H1 (cell line): ENCODE results near the gene PIANP. TPM values are rescaled to one million over a fixed set of nuclear protein-coding genes. Genes with fewer than 3 reads are reported as not detected.

Experiments
- CTCF ChIA-PET: fragments of 300-600 bp; sonication (Branson Sonifier 250); formaldehyde crosslinking; loops from one replicate; lab custom pipeline; 2021; ENCODE audit not compliant: partially characterized antibody; lab: Charles Lee
- POLR2A ChIA-PET: fragments of 300-600 bp; sonication (Branson Sonifier 250); formaldehyde crosslinking; loops from one replicate; lab custom pipeline; 2021; ENCODE audit warnings: inconsistent platforms; ENCODE audit not compliant: partially characterized antibody; lab: Charles Lee
- DNase-seq, 2 experiments: peaks; one replicate each; pipeline versions ENCODE4 v3.0.0 to v3.0.0-alpha.2; 2010 to 2022; ENCODE audit warnings: low spot score in 2 of 2, low read depth in 1 of 2, mixed read lengths in 1 of 2
- FAIRE-seq: peaks from 2 replicates; lab custom pipeline; 2011; peaks lifted over from hg19 to GRCh38; lab: Jason Lieb, UNC
- H2AFZ ChIP-seq: 2 replicates; pipeline ENCODE4 v1.8.1; 2012; ENCODE audit warnings: low read length, inconsistent platforms
- H2AK5ac ChIP-seq: 2 replicates; pipeline ENCODE4 v1.6.1; 2013; ENCODE audit warnings: low read depth, low read length
- H2BK120ac ChIP-seq: replicated peaks from 2 replicates; pipeline ENCODE3; 2013; ENCODE audit warnings: low read depth, low read length, inconsistent platforms
- H2BK12ac ChIP-seq: 2 replicates; pipeline ENCODE4 v1.6.1; 2013; ENCODE audit warnings: low read depth, low read length
- H2BK15ac ChIP-seq: 2 replicates; pipeline ENCODE4 v1.6.1; 2013; ENCODE audit warnings: low read length
- H2BK20ac ChIP-seq: 2 replicates; pipeline ENCODE4 v1.6.1; 2013; ENCODE audit warnings: low read length
- H2BK5ac ChIP-seq: 2 replicates; pipeline ENCODE4 v1.6.1; 2013; ENCODE audit warnings: low read depth, low read length
- H3K14ac ChIP-seq: 2 replicates; pipeline ENCODE4 v1.6.1; 2013; ENCODE audit warnings: inconsistent platforms; ENCODE audit not compliant: insufficient read length
- H3K18ac ChIP-seq: 2 replicates; pipeline ENCODE4 v1.6.1; 2013; ENCODE audit warnings: low read length; ENCODE audit errors: extremely low read depth
- H3K23ac ChIP-seq: 2 replicates; pipeline ENCODE4 v1.6.1; 2013; ENCODE audit warnings: inconsistent platforms; ENCODE audit not compliant: insufficient read length
- H3K23me2 ChIP-seq: 2 replicates; pipeline ENCODE4 v1.6.1; 2013; ENCODE audit warnings: low read depth, low read length
- H3K27ac ChIP-seq: 2 replicates; pipeline ENCODE4 v1.6.1; 2011; ENCODE audit warnings: low read depth, low read length, inconsistent platforms
- H3K27me3 ChIP-seq, 4 experiments: replicated peaks in 1 of 4; 1 replicate in 1 of 4; 2 replicates in 3 of 4; pipeline versions ENCODE4 v1.6.1 to v1.8.1; 2011 to 2013; ENCODE audit warnings: low read length in 3 of 4, mild to moderate bottlenecking in 3 of 4, inconsistent platforms in 2 of 4, mixed read lengths in 2 of 4, moderate library complexity in 1 of 4; ENCODE audit not compliant: control insufficient read depth in 3 of 4, insufficient read depth in 3 of 4; ENCODE audit errors: extremely low read depth in 1 of 4
- H3K36me3 ChIP-seq, 4 experiments: 2 replicates each; pipeline versions ENCODE4 v1.6.1 to v1.8.1; 2011 to 2013; ENCODE audit warnings: mild to moderate bottlenecking in 4 of 4, low read length in 3 of 4, moderate library complexity in 2 of 4, control low read depth in 1 of 4, inconsistent platforms in 1 of 4; ENCODE audit not compliant: insufficient read depth in 4 of 4, control insufficient read depth in 2 of 4
- H3K4ac ChIP-seq: replicated peaks from 2 replicates; pipeline ENCODE3; 2013; ENCODE audit warnings: low read length, low read depth, mixed read lengths, inconsistent platforms; ENCODE audit not compliant: insufficient read length
- H3K4me1 ChIP-seq, 4 experiments: replicated peaks in 1 of 4; 1 replicate in 1 of 4; 2 replicates in 3 of 4; pipeline versions ENCODE4 v1.6.1 to v1.8.1; 2011 to 2013; ENCODE audit warnings: low read length in 3 of 4, inconsistent platforms in 2 of 4, mixed read lengths in 1 of 4; ENCODE audit not compliant: insufficient read depth in 4 of 4, control insufficient read depth in 3 of 4
- H3K4me2 ChIP-seq, 2 experiments: 2 replicates each; pipeline versions ENCODE4 v1.6.1 to v1.8.1; 2011 to 2013; ENCODE audit warnings: low read depth in 2 of 2, low read length in 2 of 2, control low read depth in 1 of 2, inconsistent platforms in 1 of 2, mild to moderate bottlenecking in 1 of 2; ENCODE audit not compliant: insufficient read depth in 1 of 2
- H3K4me3 ChIP-seq, 4 experiments: fragments of 200-600, 300-600 bp in 1 of 4; sonication (generic), shearing (Covaris generic), sonication (Bioruptor Twin) in 1 of 4; 2 replicates each; pipeline versions ENCODE4 v1.5.1 to v1.8.1; 2011 to 2016; ENCODE audit warnings: low read length in 4 of 4, low read depth in 3 of 4, control low read depth in 2 of 4, inconsistent platforms in 2 of 4, mild to moderate bottlenecking in 2 of 4, mixed read lengths in 1 of 4, moderate library complexity in 1 of 4; ENCODE audit not compliant: insufficient read depth in 2 of 4; ENCODE audit errors: extremely low read depth in 1 of 4
- H3K56ac ChIP-seq: replicated peaks from 2 replicates; pipeline ENCODE3; 2013; ENCODE audit warnings: low read depth, mild to moderate bottlenecking, mixed read lengths, low read length, inconsistent platforms; ENCODE audit not compliant: insufficient read length
- H3K79me1 ChIP-seq: 2 replicates; pipeline ENCODE4 v1.6.1; 2013; ENCODE audit warnings: low read depth, low read length, control low read depth
- H3K79me2 ChIP-seq, 2 experiments: 2 replicates each; pipeline versions ENCODE4 v1.6.1 to v1.8.1; 2012 to 2013; ENCODE audit warnings: low read length in 2 of 2, mild to moderate bottlenecking in 2 of 2, inconsistent platforms in 1 of 2; ENCODE audit not compliant: insufficient read depth in 2 of 2, control insufficient read depth in 1 of 2
- H3K9ac ChIP-seq, 4 experiments: replicated peaks in 1 of 4; 1 replicate in 1 of 4; 2 replicates in 3 of 4; pipeline versions ENCODE4 v1.6.1 to v1.8.1; 2011 to 2013; ENCODE audit warnings: low read depth in 3 of 4, low read length in 3 of 4, control low read depth in 2 of 4, mild to moderate bottlenecking in 2 of 4, moderate library complexity in 2 of 4, inconsistent platforms in 1 of 4; ENCODE audit errors: extremely low read depth in 1 of 4
- H3K9me3 ChIP-seq, 2 experiments: 2 replicates each; pipeline versions ENCODE4 v1.6.1 to v1.8.1; 2012 to 2013; ENCODE audit warnings: mild to moderate bottlenecking in 2 of 2, moderate library complexity in 2 of 2, control low read depth in 1 of 2, inconsistent platforms in 1 of 2, low read depth in 1 of 2, low read length in 1 of 2, mixed read lengths in 1 of 2; ENCODE audit not compliant: insufficient read depth in 2 of 2
- H4K20me1 ChIP-seq, 2 experiments: replicated peaks in 1 of 2; 2 replicates each; pipeline versions ENCODE3 to v1.8.1; 2011 to 2013; ENCODE audit warnings: inconsistent platforms in 2 of 2, low read length in 2 of 2, mild to moderate bottlenecking in 1 of 2; ENCODE audit not compliant: insufficient read depth in 2 of 2, control insufficient read depth in 1 of 2
- H4K5ac ChIP-seq: 2 replicates; pipeline ENCODE4 v1.6.1; 2013; ENCODE audit warnings: low read length, low read depth, mixed read lengths, inconsistent platforms; ENCODE audit not compliant: insufficient read length
- H4K8ac ChIP-seq: 2 replicates; pipeline ENCODE4 v1.8.0; 2013; ENCODE audit warnings: mild to moderate bottlenecking, moderate library complexity, low read length, inconsistent platforms; ENCODE audit not compliant: insufficient read depth; ENCODE audit errors: extremely low read depth
- H4K91ac ChIP-seq: replicated peaks from 2 replicates; pipeline ENCODE3; 2013; ENCODE audit warnings: low read length, mixed read lengths, inconsistent platforms; ENCODE audit not compliant: insufficient read length
- BACH1 ChIP-seq: IDR thresholded peaks from 2 replicates; pipeline ENCODE4 v1.6.1; 2012; ENCODE audit warnings: low read length, improper control_type of control experiment
- CBX5 ChIP-seq: fragments of 300-800, 300-1000 bp; sonication (generic); IDR thresholded peaks from 2 replicates; pipeline ENCODE4 v1.7.1; 2016; ENCODE audit warnings: antibody characterized with exemption, low read length, low read depth
- CHD1 ChIP-seq: IDR thresholded peaks from 2 replicates; pipeline ENCODE4 v1.6.1; 2012; ENCODE audit warnings: low read depth, low read length, improper control_type of control experiment
- CREB1 ChIP-seq: IDR thresholded peaks from 2 replicates; pipeline ENCODE4 v1.6.1; 2012; ENCODE audit warnings: inconsistent platforms
- CTBP2 ChIP-seq: IDR thresholded peaks from 2 replicates; pipeline ENCODE4 v1.7.0; 2011; ENCODE audit warnings: borderline replicate concordance, mild to moderate bottlenecking, moderate library complexity, mixed read lengths, low read length; ENCODE audit not compliant: insufficient read depth, insufficient read length
- E2F6 ChIP-seq: IDR thresholded peaks from 2 replicates; pipeline ENCODE4 v1.6.1; 2012; ENCODE audit warnings: inconsistent platforms
- MAX ChIP-seq: IDR thresholded peaks from 2 replicates; pipeline ENCODE4 v1.6.1; 2012; ENCODE audit warnings: inconsistent platforms
- NRF1 ChIP-seq: IDR thresholded peaks from 2 replicates; pipeline ENCODE4 v1.6.1; 2011; ENCODE audit warnings: mild to moderate bottlenecking, low read depth, low read length, improper control_type of control experiment
- POLR2A ChIP-seq, 2 experiments: IDR thresholded peaks; 1 replicate in 1 of 2; 2 replicates in 1 of 2; pipeline ENCODE4 v1.6.1; 2011; ENCODE audit warnings: low read depth in 2 of 2, low read length in 2 of 2, mild to moderate bottlenecking in 2 of 2; ENCODE audit errors: control extremely low read depth in 1 of 2
- RBBP5 ChIP-seq: IDR thresholded peaks from 2 replicates; pipeline ENCODE4 v1.7.1; 2012; ENCODE audit warnings: low read depth, mild to moderate bottlenecking, inconsistent platforms, low read length, moderate library complexity, borderline replicate concordance
- SP2 ChIP-seq: IDR thresholded peaks from 2 replicates; pipeline ENCODE4 v1.6.1; 2012; ENCODE audit warnings: mild to moderate bottlenecking, low read length, inconsistent platforms
- TAF1 ChIP-seq: IDR thresholded peaks from 2 replicates; pipeline ENCODE4 v1.6.1; 2011; ENCODE audit warnings: mild to moderate bottlenecking, low read depth, low read length
- WGBS, 2 experiments: shearing (Covaris generic) in 1 of 2; methylation state at CpG; one replicate each; pipeline versions ENCODE4 v1.1.6 to v1.1.7; 2013 to 2015; ENCODE audit warnings: low lambda C conversion rate in 2 of 2, mixed read lengths in 2 of 2, inconsistent platforms in 1 of 2, low coverage in 1 of 2, missing lambda C conversion rate in 1 of 2; ENCODE audit not compliant: insufficient replicate concordance in 2 of 2, insufficient coverage in 1 of 2, insufficient read length in 1 of 2; ENCODE audit errors: extremely low coverage in 1 of 2, missing lambda C conversion rate in 1 of 2; 5-methylcytosine and 5-hydroxymethylcytosine counted together
- polyA plus RNA-seq, 7 experiments: library from polyadenylated mRNA; depleted of rRNA in 3 of 7; stranded (reverse) in 5 of 7; unstranded in 2 of 7; fragments of >200 nt in 5 of 7; fragments of 200-250 nt in 2 of 7; gene quantifications; 1 replicate in 5 of 7; 2 replicates in 1 of 7; 4 replicates in 1 of 7; pipeline versions ENCODE4 v1.2.1 to v1.2.3, GENCODE V29; 2011 to 2013; ENCODE audit warnings: missing spikeins in 2 of 7, mixed read lengths in 2 of 7
- total RNA-seq: library from RNA; stranded (reverse); fragmentation: NEBNext Ultra II Directional; extraction: Animal tissue kit (Norgen Biotek cat#: 25700); gene quantifications from 2 replicates; pipeline ENCODE4 v1.2.1, GENCODE V29; 2021

The PIANP gene
- total and polyA plus RNA-seq, 2 of the 8 experiments (the other 6 are each of a cell fraction or from before 2014, with no cell fraction given) = 6.3 to 9.8 TPM

GRCh38 chr12:6647083-6647604, 53.5 kb downstream of the PIANP start, which contains the start of gene ACRBP:
TSS of gene ACRBP (minus strand) at chr12:6647432. CDS start at chr12:6647366, 66 bp downstream.
- no peak within 1 kb of the TSS for H3K14ac ChIP-seq
- peak within 1 kb of the TSS in 3 of 4 experiments; percentile 34 to 49 (median 34); a peak in 2 of 7 replicates for H3K9ac ChIP-seq
- H2BK5ac ChIP-seq = no peak within 1 kb of the TSS
- peak within 1 kb of the TSS; percentile 63 for H3K4ac ChIP-seq
- peak within 1 kb of the TSS; percentile 84; the same call in 1 of the 2 replicates for H2BK12ac ChIP-seq
- peak within 1 kb of the TSS; percentile 42 for H4K5ac ChIP-seq
- peak within 1 kb of the TSS; percentile 59 to 80 (median 68) for H3K4me3 ChIP-seq
- no peak within 1 kb of the TSS; the same call in 1 of the 2 replicates for H2AFZ ChIP-seq
- no peaks in the 10 kb centered on the region for H4K20me1 ChIP-seq
- H2AK5ac ChIP-seq = peak within 1 kb of the TSS; percentile 40; the same call in 1 of the 2 replicates
- ChIA-PET CTCF (interaction anchor here (0.7 to 6.3 kb wide), 13 partner anchors 11 to 108 kb away, joined by 3 to 146 read pairs (median 3); partner anchors contain the start of genes LPAR5 and ZNF384), POLR2A (interaction anchor here (0.8 to 2.3 kb wide), 8 partner anchors 10 to 226 kb away, joined by 3 to 9 read pairs (median 4); partner anchors contain the start of genes LPAR5 and SPSB2)
- H3K79me2 ChIP-seq = no peaks in the 10 kb centered on the region
- 0 out of 2 replicates have a peak within 1 kb of the TSS, but pooled peaks have one; percentile 72 for H2BK15ac ChIP-seq
- H4K91ac ChIP-seq = peak within 1 kb of the TSS; percentile 0
- H2BK120ac ChIP-seq = no peak within 1 kb of the TSS
- H2BK20ac ChIP-seq = no peak within 1 kb of the TSS
- no peak for FAIRE-seq
- DNase-seq = peak in 1 of 2 experiments; percentile 86
- H3K4me1 ChIP-seq = peaks cover 0 to 5% (median under 1%) of the 10 kb centered on the region in 4 experiments; a peak in 2 of 7 replicates
- H3K4me2 ChIP-seq = peak within 1 kb of the TSS; percentile 71 to 88
- 8% methylated on average over 38 of the region's 38 CpGs; no CpG with 5 or more reads in 1 of the 2 experiments for WGBS, 2 experiments
- H3K23ac ChIP-seq = no peak within 1 kb of the TSS
- H3K27me3 ChIP-seq = peaks cover 3 to 7% (median 6%) of the 10 kb centered on the region in 4 experiments; a peak in 4 of 7 replicates
- no peak within 1 kb of the TSS for H3K27ac ChIP-seq
- peak within 1 kb of the TSS; percentile 83 for H3K18ac ChIP-seq
- H3K9me3 ChIP-seq = no peaks in the 10 kb centered on the region
- no peaks in the 10 kb centered on the region for H3K79me1 ChIP-seq
- peak within 1 kb of the TSS; percentile 38 for H4K8ac ChIP-seq
- no peak within 1 kb of the TSS for H3K56ac ChIP-seq
- peaks cover 4% of the 10 kb centered on the region; the same call in 1 of the 2 replicates for H3K23me2 ChIP-seq
- peaks cover 2 to 16% (median 8%) of the 10 kb centered on the region in 4 experiments; a peak in 6 of 8 replicates for H3K36me3 ChIP-seq
- TF ChIP-seq E2F6 (0 out of 2 replicates have a peak, but pooled peaks have one; percentile 26), MAX (peak; percentile 40), BACH1 (no peak), NRF1 (no peak), CTBP2 (no peak), CHD1 (no peak), CBX5 (no peak), SP2 (no peak), TAF1 (peak; percentile 44; the same call in 1 of the 2 replicates), POLR2A (IDR thresholded peaks at IDR 0.05; ENCODE audit: control extremely low read depth in 1 of 2, low read depth in 2 of 2, low read length in 2 of 2) (no peak), RBBP5 (no peak; the same call in 1 of the 2 replicates), CREB1 (peak; percentile 46; the same call in 1 of the 2 replicates)
